Measurements from ENCODE around the gene RILP. TPM values are rescaled to one million over a fixed set of nuclear protein-coding genes. Genes with fewer than 3 reads are reported as not detected.

Gene RILP
- total RNA-seq, 1 experiment from 2014 or later, result 27.6 TPM

GRCh38 chr17:1686086-1686485, 36.4 kb upstream of the RILP start:
- no peak overlapping the region for H3K4me2 ChIP-seq (ENCODE audit: low read length)
- H2AFZ ChIP-seq (ENCODE audit: low read length), result no peak overlapping the region
- peaks cover 34% of the 10 kb centered on the region for H3K79me2 ChIP-seq (ENCODE audit: low read length)
- no peak overlapping the region for H3K4me3 ChIP-seq (ENCODE audit: low read length)
- CTCF ChIA-PET, result no interaction called here
- no peak overlapping the region for H3K9ac ChIP-seq (ENCODE audit: low read length)
- H3F3A ChIP-seq (ENCODE audit: low read length, unreplicated experiment), result no peaks in the 10 kb centered on the region
- intact Hi-C loops (cut with micrococcal nuclease), result no loop called here
- ATAC-seq (no peak), DNase-seq (peak; percentile 40)
- no peaks in the 10 kb centered on the region for H3K9me2 ChIP-seq (replicated peaks; ENCODE audit: low read length)
- H3K4me1 ChIP-seq (ENCODE audit: insufficient read depth, low read length), result peaks cover 6% of the 10 kb centered on the region
- POLR2A ChIA-PET (ENCODE audit: unreplicated experiment), result no interaction called here
- BruUV-seq (replicated peaks), result no TSS peak
- H4K20me1 ChIP-seq (ENCODE audit: low read length), result peaks cover 11% of the 10 kb centered on the region
- TF ChIP-seq EZH2 (IDR thresholded peaks at IDR 0.05; ENCODE audit: low read length, unreplicated experiment), result no peak
- TF ChIP-seq CTCF (conservative IDR thresholded peaks at IDR 0.05; ENCODE audit: low read depth, low read length), result no peak
- TF ChIP-seq EZH2phosphoT487 (IDR thresholded peaks at IDR 0.05; ENCODE audit: borderline replicate concordance, low read length), result no peak
- no peaks in the 10 kb centered on the region for H3K9me3 ChIP-seq (ENCODE audit: low read length)
- no peak overlapping the region for H3K27ac ChIP-seq (ENCODE audit: low read length)
- H3K27me3 ChIP-seq (ENCODE audit: low read length), result no peaks in the 10 kb centered on the region
- peaks cover 21% of the 10 kb centered on the region for H3K36me3 ChIP-seq (ENCODE audit: low read depth, low read length)

GRCh38 chr17:1684378-1685189, 34.9 kb upstream of the RILP start, which contains the start of gene PRPF8:
PRPF8 (minus strand) TSS chr17:1684867; CDS start chr17:1684571, 296 bp downstream.
- H3K9me2 ChIP-seq (replicated peaks; ENCODE audit: low read length), result no peaks in the 10 kb centered on the region
- peak within 1 kb of the TSS; percentile 67 for H2AFZ ChIP-seq (ENCODE audit: low read length)
- no peaks in the 10 kb centered on the region for H3F3A ChIP-seq (ENCODE audit: low read length, unreplicated experiment)
- POLR2A ChIA-PET (ENCODE audit: unreplicated experiment), result interaction anchor here (0.5 to 0.6 kb wide), 2 partner anchors 19 to 22 kb away, joined by 4 to 6 read pairs; no protein-coding TSS in a partner anchor
- H3K9ac ChIP-seq (ENCODE audit: low read length), result peak within 1 kb of the TSS; percentile 94
- DNase-seq (peak; percentile 95), ATAC-seq (peak; percentile 99)
- peak within 1 kb of the TSS; percentile 55 for H3K27ac ChIP-seq (ENCODE audit: low read length)
- no peaks in the 10 kb centered on the region for H3K27me3 ChIP-seq (ENCODE audit: low read length)
- BruUV-seq (replicated peaks), result TSS peak; percentile 80
- CTCF ChIA-PET, result no interaction called here
- no peaks in the 10 kb centered on the region for H3K9me3 ChIP-seq (ENCODE audit: low read length)
- intact Hi-C loops (cut with micrococcal nuclease), result loop anchor here (2.0 kb wide), 1 partner anchor 26 kb away; the partner anchor contains the start of gene TLCD2
- peaks cover 6% of the 10 kb centered on the region for H3K4me1 ChIP-seq (ENCODE audit: insufficient read depth, low read length)
- TF ChIP-seq EZH2 (IDR thresholded peaks at IDR 0.05; ENCODE audit: low read length, unreplicated experiment), result no peak
- TF ChIP-seq CTCF (conservative IDR thresholded peaks at IDR 0.05; ENCODE audit: low read depth, low read length), result no peak
- TF ChIP-seq EZH2phosphoT487 (IDR thresholded peaks at IDR 0.05; ENCODE audit: borderline replicate concordance, low read length), result no peak
- H3K36me3 ChIP-seq (ENCODE audit: low read depth, low read length), result peaks cover 36% of the 10 kb centered on the region
- H4K20me1 ChIP-seq (ENCODE audit: low read length), result peaks cover 15% of the 10 kb centered on the region
- peak within 1 kb of the TSS; percentile 97 for H3K4me2 ChIP-seq (ENCODE audit: low read length)
- peak within 1 kb of the TSS; percentile 84 for H3K4me3 ChIP-seq (ENCODE audit: low read length)
- peaks cover 47% of the 10 kb centered on the region for H3K79me2 ChIP-seq (ENCODE audit: low read length)

GRCh38 chr17:1683459-1683858, 33.8 kb upstream of the RILP start:
- Histone ChIP-seq H3K4me1 (ENCODE audit: insufficient read depth, low read length) (peaks cover 6% of the 10 kb centered on the region), H2AFZ (ENCODE audit: low read length) (no peak overlapping the region), H3K4me2 (ENCODE audit: low read length) (peak overlapping the region; percentile 97), H3K4me3 (ENCODE audit: low read length) (peak overlapping the region; percentile 84), H3F3A (ENCODE audit: low read length, unreplicated experiment) (no peaks in the 10 kb centered on the region), H3K9ac (ENCODE audit: low read length) (peak overlapping the region; percentile 94), H4K20me1 (ENCODE audit: low read length) (peaks cover 15% of the 10 kb centered on the region), H3K27me3 (ENCODE audit: low read length) (no peaks in the 10 kb centered on the region), H3K36me3 (ENCODE audit: low read depth, low read length) (peaks cover 47% of the 10 kb centered on the region), H3K27ac (ENCODE audit: low read length) (no peak overlapping the region), H3K79me2 (ENCODE audit: low read length) (peaks cover 47% of the 10 kb centered on the region), H3K9me3 (ENCODE audit: low read length) (no peaks in the 10 kb centered on the region), H3K9me2 (replicated peaks; ENCODE audit: low read length) (no peaks in the 10 kb centered on the region)
- TF ChIP-seq EZH2 (IDR thresholded peaks at IDR 0.05; ENCODE audit: low read length, unreplicated experiment) (no peak), EZH2phosphoT487 (IDR thresholded peaks at IDR 0.05; ENCODE audit: borderline replicate concordance, low read length) (no peak), CTCF (conservative IDR thresholded peaks at IDR 0.05; ENCODE audit: low read depth, low read length) (no peak)
- POLR2A ChIA-PET (ENCODE audit: unreplicated experiment), result no interaction called here
- BruUV-seq (replicated peaks), result no TSS peak
- DNase-seq (no peak), ATAC-seq (no peak)
- intact Hi-C loops (cut with micrococcal nuclease), result no loop called here
- CTCF ChIA-PET, result no interaction called here

All from PC-3 (cell line).